AG04449 (cell line): ENCODE data around the gene DMD.

Experiments
- CTCF ChIA-PET: fragments of 350-600 bp; formaldehyde crosslinking; extraction: SDS; loops from one replicate; lab custom pipeline; 2021; ENCODE audit warnings: antibody characterized with exemption; lab: Yijun Ruan, JAX
- POLR2A ChIA-PET: fragments of 400-600, 350-600 bp; formaldehyde crosslinking; extraction: SDS; loops from one replicate; lab custom pipeline; 2020; ENCODE audit warnings: antibody characterized with exemption, inconsistent platforms; lab: Yijun Ruan, JAX
- DNase-seq: peaks from one replicate; pipeline ENCODE4 v3.0.0-alpha.2; 2010; ENCODE audit warnings: low read depth, low spot score
- H3K4me3 ChIP-seq: 2 replicates; pipeline ENCODE4 v1.5.1; 2011; ENCODE audit warnings: low read depth, mild to moderate bottlenecking, control low read depth, low read length
- TF ChIP-seq, protein P1 (sequence below): IDR thresholded peaks from one replicate; pipeline ENCODE4 v1.5.1; 2011; ENCODE audit warnings: mild to moderate bottlenecking, moderate library complexity, low read length, control low read depth, inconsistent platforms; ENCODE audit not compliant: insufficient read depth; ENCODE audit errors: missing control alignments

DMD gene

DNA sequence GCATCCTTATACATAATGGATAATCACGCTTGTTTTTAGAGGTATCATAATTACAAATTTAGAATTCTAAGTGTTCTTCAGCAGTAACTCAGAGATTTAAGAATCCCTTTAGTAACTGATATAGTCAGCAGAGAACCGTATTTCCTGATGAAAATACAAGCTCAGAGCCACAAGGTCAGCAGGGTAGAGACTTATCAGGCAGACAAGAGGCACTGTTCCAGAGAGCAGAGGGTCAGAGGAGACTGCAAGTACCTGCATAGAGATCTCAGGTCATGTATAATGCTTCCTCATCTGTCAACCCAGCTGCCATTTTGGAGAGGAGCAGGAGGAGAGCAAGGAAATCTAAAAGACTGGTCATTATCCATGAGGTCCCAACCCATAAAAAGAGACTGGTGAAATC lies 1352.4 kb downstream of the DMD start:
- TF ChIP-seq, protein P1, sequence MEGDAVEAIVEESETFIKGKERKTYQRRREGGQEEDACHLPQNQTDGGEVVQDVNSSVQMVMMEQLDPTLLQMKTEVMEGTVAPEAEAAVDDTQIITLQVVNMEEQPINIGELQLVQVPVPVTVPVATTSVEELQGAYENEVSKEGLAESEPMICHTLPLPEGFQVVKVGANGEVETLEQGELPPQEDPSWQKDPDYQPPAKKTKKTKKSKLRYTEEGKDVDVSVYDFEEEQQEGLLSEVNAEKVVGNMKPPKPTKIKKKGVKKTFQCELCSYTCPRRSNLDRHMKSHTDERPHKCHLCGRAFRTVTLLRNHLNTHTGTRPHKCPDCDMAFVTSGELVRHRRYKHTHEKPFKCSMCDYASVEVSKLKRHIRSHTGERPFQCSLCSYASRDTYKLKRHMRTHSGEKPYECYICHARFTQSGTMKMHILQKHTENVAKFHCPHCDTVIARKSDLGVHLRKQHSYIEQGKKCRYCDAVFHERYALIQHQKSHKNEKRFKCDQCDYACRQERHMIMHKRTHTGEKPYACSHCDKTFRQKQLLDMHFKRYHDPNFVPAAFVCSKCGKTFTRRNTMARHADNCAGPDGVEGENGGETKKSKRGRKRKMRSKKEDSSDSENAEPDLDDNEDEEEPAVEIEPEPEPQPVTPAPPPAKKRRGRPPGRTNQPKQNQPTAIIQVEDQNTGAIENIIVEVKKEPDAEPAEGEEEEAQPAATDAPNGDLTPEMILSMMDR: no peak
- ChIA-PET CTCF (no interaction called here), POLR2A (no interaction called here)
- no peak for DNase-seq
- H3K4me3 ChIP-seq: no peak overlapping the region

DNA sequence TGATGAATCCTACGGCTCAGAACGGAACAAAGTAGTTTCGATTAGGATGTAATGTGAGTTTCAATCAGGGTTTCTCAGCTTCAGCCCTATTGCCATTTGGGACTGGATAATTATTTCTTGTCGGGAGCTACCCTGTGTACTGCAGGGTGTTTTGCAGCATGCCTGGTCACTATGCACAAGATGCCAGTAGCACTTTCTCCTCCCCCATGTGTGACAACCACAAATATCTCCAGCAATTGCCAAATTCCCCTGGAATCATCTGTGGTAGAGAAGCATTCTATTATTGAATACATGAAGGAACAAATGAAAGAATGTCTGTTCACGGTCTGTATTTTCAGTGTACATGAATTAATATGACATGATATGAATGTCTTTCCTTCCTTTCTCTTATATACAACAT lies 1356.6 kb downstream of the DMD start:
- ChIA-PET CTCF (no interaction called here), POLR2A (no interaction called here)
- TF ChIP-seq, protein P1: no peak
- no peak overlapping the region for H3K4me3 ChIP-seq
- no peak for DNase-seq

DNA sequence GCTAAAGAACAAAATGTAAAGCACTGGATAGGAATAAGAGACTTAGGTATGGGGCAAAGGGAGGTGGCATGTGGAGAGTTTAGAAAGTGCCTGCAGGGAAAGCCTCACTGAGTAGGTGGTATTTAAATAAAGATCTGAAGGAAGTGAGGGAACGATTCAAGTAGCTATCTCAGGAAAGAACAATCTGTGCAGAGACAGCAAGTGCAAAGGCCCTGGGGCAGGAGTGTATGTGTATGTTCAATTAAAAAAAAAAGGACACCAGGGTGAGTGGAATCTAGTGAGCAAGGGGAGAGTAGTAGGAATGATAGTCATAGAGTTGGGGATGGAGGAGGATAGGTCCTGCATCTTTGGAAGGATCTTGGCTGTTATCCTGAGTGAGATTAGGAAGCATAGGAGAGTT lies 1359.6 kb downstream of the DMD start:
- POLR2A ChIA-PET: no interaction called here
- TF ChIP-seq, protein P1: no peak

DNA sequence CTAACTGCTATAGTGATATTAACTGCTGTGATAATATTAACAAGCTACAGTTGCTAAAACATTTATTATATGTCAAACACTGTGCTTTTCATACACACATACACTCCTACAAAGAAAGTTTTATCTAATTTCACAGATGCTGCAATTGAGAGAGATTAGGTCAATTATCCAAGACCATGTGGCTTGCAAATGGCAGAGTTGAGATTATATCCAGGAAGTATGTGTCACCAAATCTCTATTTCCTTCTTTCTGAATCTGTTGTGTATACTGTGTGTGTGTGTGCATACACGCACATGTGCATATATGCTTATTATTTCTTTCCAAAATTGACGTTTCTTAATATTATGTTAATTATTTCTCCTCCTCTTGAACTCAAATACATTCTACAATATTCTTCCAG lies 1363.6 kb downstream of the DMD start:
- H3K4me3 ChIP-seq: no peak overlapping the region
- TF ChIP-seq, protein P1: no peak
- no peak for DNase-seq
- CTCF ChIA-PET: no interaction called here
- POLR2A ChIA-PET: no interaction called here

More for the DNA sequence above, 1359.6 kb downstream of the DMD start:
- no peak for DNase-seq
- H3K4me3 ChIP-seq: no peak overlapping the region
- CTCF ChIA-PET: no interaction called here

DNA sequence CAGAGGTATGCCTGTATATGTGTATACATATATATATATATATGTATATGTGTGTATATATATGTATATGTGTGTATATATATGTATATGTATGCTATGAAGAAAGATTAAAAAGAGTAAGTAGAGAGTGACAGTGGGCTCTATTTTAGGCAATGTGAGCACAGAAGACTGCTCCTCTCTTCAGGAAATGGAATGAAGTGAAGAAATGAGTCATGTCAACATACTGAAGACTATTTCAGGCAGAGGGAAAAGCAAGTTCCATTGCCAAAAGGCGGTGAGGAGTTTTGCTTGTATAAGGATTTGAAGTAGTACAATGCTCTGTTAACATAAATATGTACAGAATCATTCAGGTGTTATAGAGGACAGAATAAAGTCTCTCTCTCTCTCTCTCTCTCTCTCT lies 1366.3 kb downstream of the DMD start:
- H3K4me3 ChIP-seq: no peak overlapping the region
- ChIA-PET POLR2A (no interaction called here), CTCF (no interaction called here)
- no peak for DNase-seq
- TF ChIP-seq, protein P1: no peak

DNA sequence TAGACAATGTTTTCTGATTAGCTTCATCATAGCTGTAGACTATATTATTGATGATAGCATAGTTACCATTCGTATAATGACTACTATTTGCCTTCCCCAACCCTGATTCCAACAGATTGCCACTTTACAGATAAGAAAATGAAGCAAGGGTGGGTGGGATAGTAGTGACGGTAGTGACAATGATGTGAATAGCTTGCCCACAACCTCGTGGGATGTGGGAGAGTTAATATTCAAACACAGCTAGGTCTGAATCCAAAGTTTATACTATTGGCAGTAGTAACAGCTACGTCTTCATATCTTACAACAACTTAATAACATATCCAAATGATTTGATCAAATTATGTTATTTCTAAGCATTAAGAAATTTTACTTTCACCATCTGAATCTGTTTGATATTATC lies 1372.7 kb downstream of the DMD start:
- H3K4me3 ChIP-seq: no peak overlapping the region
- no peak for DNase-seq
- ChIA-PET POLR2A (no interaction called here), CTCF (no interaction called here)
- TF ChIP-seq, protein P1: no peak
